Activated CD4-positive, alpha-beta T cell treated with anti-CD3 and anti-CD28 coated beads for 4 hours (primary cell): ENCODE data around the gene METRN.

Source experiments
- DNase-seq, 2 donors: peaks; one replicate each; pipeline ENCODE4 v3.0.0-alpha.2; 2020

Gene METRN

GRCh38 chr16:711084-711483 is 3.8 kb upstream of the METRN start:
- DNase-seq = no peak

GRCh38 chr16:711548-712320 is 3.2 kb upstream of the METRN start:
- peak; percentile 75 to 79 for DNase-seq

- peak; percentile 36 to 53 for DNase-seq
Measured at GRCh38 chr16:712740-713250, 2.1 kb upstream of the METRN start.

GRCh38 chr16:714079-714478 is 839 bp upstream of the METRN start:
- no peak for DNase-seq

- DNase-seq = no peak
Measured at GRCh38 chr16:715477-716199, 720 bp downstream of the METRN start.

GRCh38 chr16:716200-716568 is 1.3 kb downstream of the METRN start:
- DNase-seq = no peak

- no peak for DNase-seq
Measured at GRCh38 chr16:716768-717325, 1.9 kb downstream of the METRN start.

GRCh38 chr16:717450-718245 is 2.7 kb downstream of the METRN start:
- DNase-seq = no peak

GRCh38 chr16:718389-718788 is 3.5 kb downstream of the METRN start:
- no peak for DNase-seq

GRCh38 chr16:718922-719321 is 4.0 kb downstream of the METRN start:
- no peak for DNase-seq

GRCh38 chr16:719815-720446 is 5.0 kb downstream of the METRN start:
- no peak for DNase-seq

- peak; percentile 31 to 35 for DNase-seq
Measured at GRCh38 chr16:720447-720989, 5.6 kb downstream of the METRN start.

- DNase-seq = peak; percentile 44 to 65
Measured at GRCh38 chr16:720990-721764, 6.3 kb downstream of the METRN start, which contains the start of gene ANTKMT. TSS of gene ANTKMT (plus strand) at chr16:721146. CDS start at chr16:721275, 129 bp downstream.

GRCh38 chr16:721765-722540 is 7.0 kb downstream of the METRN start:
- DNase-seq = no peak

- no peak for DNase-seq
Measured at GRCh38 chr16:722835-723633, 8.1 kb downstream of the METRN start.

- no peak for DNase-seq
Measured at GRCh38 chr16:723695-724094, 8.8 kb downstream of the METRN start.

- no peak for DNase-seq
Measured at GRCh38 chr16:724188-725040, 9.5 kb downstream of the METRN start.

- DNase-seq = no peak
Measured at GRCh38 chr16:725041-725376, 10.1 kb downstream of the METRN start.
